Left colon (tissue), 2 donors: ENCODE results near the gene PPP1R13B. TPM values are rescaled to one million over a fixed set of nuclear protein-coding genes. Genes with fewer than 3 reads are reported as not detected.

ENCODE experiments used
- ATAC-seq: fragments of 200-7000 bp; cut with Tn5 transposase; one replicate; pipeline ENCODE4 v1.9.1; 2020; ENCODE audit warnings: mild to moderate bottlenecking, moderate library complexity
- DNase-seq, 2 donors: peaks; one replicate each; pipeline ENCODE4 v3.0.0-alpha.2; 2020
- intact Hi-C, 2 donors: fragments of 100-400 bp; cut with DNase I in 1 of 2; cut with micrococcal nuclease in 1 of 2; formaldehyde crosslinking; loops; one replicate each; pipeline versions ENCODE4 v1.11.2 to v1.14.0; 2022; cut with DNase I, micrococcal nuclease
- total RNA-seq, 2 donors: library from RNA; stranded (reverse); fragmentation: NEBNext Ultra II Directional; extraction: Animal tissue kit (Norgen Biotek cat#: 25700); gene quantifications; one replicate each; pipeline ENCODE4 v1.2.1, GENCODE V29; 2021
- donor health status: DM: no; HTN: no; CAD: no.
- donor health status: DM: yes; HTN: yes; CAD: no.

PPP1R13B gene
- total RNA-seq, 2 donors from 2014 or later = 52.9 to 67.2 TPM

- intact Hi-C loops = no loop called here
- ATAC-seq = no peak
Measured at GRCh38 chr14:103728141-103728540, 119.2 kb downstream of the PPP1R13B start.

DNA sequence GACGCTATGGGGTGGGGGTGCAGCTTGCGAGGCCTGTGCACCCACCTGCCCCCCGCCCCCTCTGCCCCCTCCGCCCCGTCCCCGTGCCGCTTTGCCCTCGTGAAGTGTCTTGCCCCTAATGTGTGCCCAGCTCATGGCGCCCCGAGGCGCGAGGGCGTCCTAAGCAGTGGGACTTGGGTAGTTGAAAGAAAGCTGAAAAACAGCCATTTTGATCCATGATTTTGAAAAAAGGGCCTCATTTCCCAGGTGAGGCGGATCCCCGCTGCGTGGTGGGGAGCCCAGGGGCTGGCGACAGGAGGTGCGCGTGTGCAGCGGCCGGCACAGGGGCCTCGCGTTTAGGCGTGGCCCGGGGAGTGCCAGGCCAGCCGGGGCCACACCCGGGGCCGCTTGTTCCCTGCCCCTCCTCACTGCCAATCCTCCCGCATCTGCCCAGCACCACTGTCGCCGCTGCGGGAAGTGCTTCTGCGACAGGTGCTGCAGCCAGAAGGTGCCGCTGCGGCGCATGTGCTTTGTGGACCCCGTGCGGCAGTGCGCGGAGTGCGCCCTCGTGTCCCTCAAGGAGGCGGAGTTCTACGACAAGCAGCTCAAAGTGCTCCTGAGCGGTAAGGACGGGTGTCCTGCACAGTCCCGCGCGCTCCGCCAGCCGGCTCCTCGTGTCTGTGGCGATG, 119.9 kb downstream of the PPP1R13B start:
- peak; percentile 78 for ATAC-seq
- peak; percentile 65 to 76 for DNase-seq
- intact Hi-C loops = no loop called here

More at GRCh38 chr14:103728141-103728540, 119.2 kb downstream of the PPP1R13B start:
- no peak for DNase-seq

DNA sequence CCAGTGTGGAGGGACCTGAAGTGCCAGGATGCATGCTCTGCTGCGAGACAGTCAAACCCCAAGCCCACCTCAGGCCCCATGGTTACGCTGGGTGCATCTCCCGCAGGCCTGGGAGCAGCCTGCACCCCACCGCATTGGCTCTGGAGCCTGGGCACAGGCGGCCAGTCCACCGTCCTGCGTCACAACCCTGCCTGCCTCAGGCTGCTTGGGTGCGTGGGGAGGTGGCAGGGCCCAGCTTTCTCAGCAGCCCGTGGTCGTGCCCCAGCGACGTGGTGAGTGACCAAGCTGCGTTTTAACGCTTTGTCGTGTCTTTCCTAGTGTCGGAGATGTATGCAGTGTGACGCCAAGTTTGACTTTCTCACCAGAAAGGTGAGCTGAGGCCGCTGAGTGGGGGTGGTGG, 120.9 kb downstream of the PPP1R13B start:
- ATAC-seq = no peak
- no peak for DNase-seq
- intact Hi-C loops = no loop called here

DNA sequence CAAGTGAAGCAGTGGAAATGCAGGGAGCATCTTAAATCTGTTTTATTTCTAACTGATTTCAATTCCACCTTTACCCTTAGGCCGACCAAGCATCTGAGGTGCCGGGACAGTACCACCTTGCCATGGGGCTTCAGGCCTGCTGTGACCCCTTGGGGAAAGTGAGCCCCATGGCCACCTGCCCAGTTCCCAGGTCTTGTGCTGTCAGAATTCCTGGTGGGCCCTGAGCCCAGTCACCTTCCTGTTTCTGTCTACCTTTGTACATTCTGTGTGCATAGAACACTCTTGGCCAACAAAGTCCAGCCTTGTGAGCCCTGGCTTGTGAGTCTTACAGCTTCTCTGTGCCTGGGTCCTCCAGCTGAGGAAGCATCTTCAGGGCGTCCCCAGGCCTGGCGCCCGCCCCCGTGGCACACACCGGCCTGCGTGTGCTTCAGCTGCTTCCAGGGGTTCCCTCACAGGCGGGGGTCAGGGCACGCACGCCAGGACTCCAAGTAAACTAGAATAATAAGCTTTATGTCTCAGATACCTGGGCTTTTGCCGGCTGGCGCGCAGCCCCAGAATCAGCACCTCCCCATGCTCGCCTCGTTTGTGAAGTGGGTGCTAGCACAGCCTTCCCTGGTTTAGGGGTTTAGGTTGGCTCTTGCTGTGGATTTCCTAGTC, 121.5 kb downstream of the PPP1R13B start:
- ATAC-seq (no peak), DNase-seq (no peak)
- intact Hi-C loops = no loop called here

GRCh38 chr14:103725001-103725682, 122.2 kb downstream of the PPP1R13B start:
- intact Hi-C loops = no loop called here
- no peak for ATAC-seq
- DNase-seq = no peak

GRCh38 chr14:103724116-103724515, 123.3 kb downstream of the PPP1R13B start:
- intact Hi-C loops = no loop called here
- peak in 1 of 2 donors; percentile 58 for DNase-seq
- ATAC-seq = peak; percentile 40

DNA sequence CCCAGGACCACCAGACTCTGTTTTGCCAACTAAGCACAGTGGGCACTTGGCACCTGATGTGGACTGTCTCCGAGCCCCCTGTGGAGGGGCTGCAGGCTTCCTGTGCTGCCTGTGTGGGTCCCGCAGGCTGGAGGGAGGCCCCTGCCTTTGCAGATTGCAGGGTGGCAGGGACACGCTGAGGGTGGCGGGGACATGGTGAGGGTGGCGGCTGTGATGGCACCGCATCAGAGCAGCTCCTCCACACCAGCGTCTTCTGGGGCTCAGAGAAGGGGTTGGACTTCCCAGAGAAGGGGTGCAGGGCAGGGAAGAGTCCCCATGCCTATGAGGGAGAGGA, 123.7 kb downstream of the PPP1R13B start:
- intact Hi-C loops = no loop called here
- ATAC-seq = no peak
- no peak for DNase-seq

- DNase-seq = no peak
- intact Hi-C loops = no loop called here
- no peak for ATAC-seq
Measured at GRCh38 chr14:103721334-103722120, 125.8 kb downstream of the PPP1R13B start.

DNA sequence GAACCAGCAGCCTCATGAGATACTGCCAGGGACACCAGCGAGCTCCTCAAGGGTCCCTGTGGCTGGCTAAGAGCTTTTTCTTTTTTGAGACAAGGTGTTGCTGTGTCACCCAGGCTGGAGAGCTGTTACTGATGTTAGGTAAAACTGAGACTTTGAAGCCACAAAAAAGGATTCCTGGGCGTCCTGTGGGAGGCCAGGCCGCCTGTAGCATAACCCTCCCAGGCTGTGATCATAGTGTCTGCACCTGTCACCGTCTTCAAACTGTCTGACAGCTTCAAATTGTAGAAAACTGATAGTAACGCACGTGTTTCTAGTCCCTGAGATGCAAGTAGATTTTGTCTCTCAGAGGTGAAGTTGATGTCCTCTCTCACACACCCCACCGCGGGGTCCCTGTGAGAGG, 127.6 kb downstream of the PPP1R13B start:
- ATAC-seq (no peak), DNase-seq (no peak)
- intact Hi-C loops = loop anchor here in 1 of 2 donors (10.0 kb wide), 1 partner anchor 145 kb away; no protein-coding TSS in a partner anchor

DNA sequence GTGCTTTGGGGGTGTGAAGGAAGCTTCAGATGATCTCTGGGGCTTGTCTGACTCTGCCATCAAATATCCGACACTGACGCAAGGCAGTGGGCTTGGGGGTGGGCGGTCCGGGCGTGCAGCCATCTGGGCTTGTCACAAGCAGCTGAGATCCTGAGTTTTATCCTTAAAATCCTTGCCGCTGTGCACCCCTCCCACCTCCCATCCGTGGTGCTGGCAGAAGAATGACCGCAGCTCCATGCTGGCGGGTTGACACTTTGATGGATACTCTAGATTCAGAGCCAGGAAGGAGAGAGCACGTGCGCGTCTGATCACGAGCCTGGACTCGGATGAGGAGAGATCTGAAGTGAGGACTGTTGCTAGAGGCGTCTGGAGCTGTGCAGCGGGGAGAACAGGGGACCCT, 128.8 kb downstream of the PPP1R13B start:
- ATAC-seq (no peak), DNase-seq (no peak)
- intact Hi-C loops = loop anchor here in 1 of 2 donors (10.0 kb wide), 1 partner anchor 144 kb away; no protein-coding TSS in a partner anchor

- no peak for ATAC-seq
- DNase-seq = no peak
- intact Hi-C loops = loop anchor here in 1 of 2 donors (10.0 kb wide), 1 partner anchor 142 kb away; no protein-coding TSS in a partner anchor
Measured at GRCh38 chr14:103716899-103717411, 130.4 kb downstream of the PPP1R13B start.

DNA sequence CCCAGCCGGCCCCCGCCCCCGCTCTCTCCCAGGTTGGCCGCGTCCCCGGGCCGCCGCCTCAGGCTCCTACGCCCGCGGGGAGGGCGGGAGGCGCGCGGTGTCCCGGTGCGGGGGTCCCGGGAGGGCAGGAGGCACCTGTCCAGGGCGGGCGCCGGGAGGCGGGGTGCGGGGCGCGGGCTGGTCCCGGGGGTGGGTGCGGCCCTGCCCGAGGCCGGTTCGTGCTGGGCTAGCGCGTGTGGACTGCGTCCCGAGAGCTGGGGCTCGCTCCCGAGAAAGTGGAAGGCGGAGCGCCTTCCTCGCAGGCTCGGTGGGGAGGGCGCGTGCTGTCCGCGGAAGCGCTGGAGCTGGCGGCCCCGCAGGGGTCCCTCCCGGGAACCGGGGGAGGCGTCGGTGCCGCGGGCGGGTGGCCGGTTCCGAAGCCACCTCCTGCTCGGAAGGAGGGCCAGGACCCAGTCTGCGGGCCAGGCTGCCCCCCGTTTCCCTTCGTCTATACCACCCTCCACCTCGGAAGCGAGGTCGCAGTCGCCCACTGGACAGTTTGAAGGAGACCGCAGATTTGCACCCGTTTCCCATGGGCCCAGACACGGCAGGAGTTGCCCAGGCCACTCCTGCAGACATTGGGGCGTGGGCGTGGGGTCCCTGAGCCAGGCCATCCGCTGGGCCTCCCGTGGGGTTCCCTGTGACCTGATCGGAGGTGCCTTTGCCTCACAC, 131.1 kb downstream of the PPP1R13B start:
- peak; percentile 15 for ATAC-seq
- peak in 1 of 2 donors; percentile 73 for DNase-seq
- intact Hi-C loops = loop anchor here in 1 of 2 donors (10.0 kb wide), 1 partner anchor 141 kb away; no protein-coding TSS in a partner anchor

GRCh38 chr14:103715052-103716000, 132.0 kb downstream of the PPP1R13B start, which contains the start of the genes XRCC3 and ZFYVE21:
Gene XRCC3, minus strand, starts transcription at chr14:103715451. Its CDS starts 4,364 bp downstream, at chr14:103711087.
Gene ZFYVE21, plus strand, starts transcription at chr14:103715810. Its CDS starts 32 bp downstream, at chr14:103715842.
- peak; percentile 73 for ATAC-seq

DNA sequence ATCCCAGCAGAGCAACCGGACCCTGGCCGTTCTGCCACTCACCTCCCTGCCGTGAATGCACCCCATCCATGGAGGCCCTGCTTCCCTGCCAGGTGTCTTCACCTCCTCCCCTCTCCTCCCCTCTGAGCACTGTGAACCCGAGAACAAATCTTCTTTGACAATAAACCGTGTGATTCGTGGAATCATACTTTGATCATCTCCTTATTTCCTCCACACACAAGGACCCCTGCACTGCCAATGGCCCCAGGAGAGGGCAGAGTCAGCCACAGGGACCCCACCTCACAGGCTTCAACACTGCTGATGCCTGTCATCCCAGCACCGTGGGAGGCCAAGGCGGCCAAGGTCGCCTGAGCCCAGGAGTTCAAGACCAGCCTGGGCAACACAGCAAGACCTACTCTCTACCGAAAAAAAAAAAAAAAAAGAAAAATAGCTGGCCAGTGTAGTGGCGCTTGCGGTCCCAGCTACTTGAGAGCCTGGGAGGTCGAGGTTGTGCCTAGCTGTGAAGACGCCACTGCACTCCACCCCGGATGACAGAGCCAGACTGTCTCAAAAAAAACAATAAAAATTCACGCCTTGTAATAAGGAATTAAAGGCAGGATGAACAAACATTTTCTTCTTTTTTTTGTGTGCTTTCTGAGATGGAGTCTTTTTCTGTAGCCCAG, 133.2 kb downstream of the PPP1R13B start:
- no peak for ATAC-seq
- DNase-seq = no peak
- intact Hi-C loops = loop anchor here in 1 of 2 donors (10.0 kb wide), 1 partner anchor 139 kb away; no protein-coding TSS in a partner anchor

More at GRCh38 chr14:103715052-103716000, 132.0 kb downstream of the PPP1R13B start, which contains the start of the genes XRCC3 and ZFYVE21:
- intact Hi-C loops = loop anchor here in 1 of 2 donors (10.0 kb wide), 1 partner anchor 141 kb away; no protein-coding TSS in a partner anchor
- peak; percentile 100 for DNase-seq

- ATAC-seq = no peak
- DNase-seq = no peak
- intact Hi-C loops = loop anchor here in 1 of 2 donors (10.0 kb wide), 1 partner anchor 139 kb away; no protein-coding TSS in a partner anchor
Measured at GRCh38 chr14:103713304-103714062, 133.9 kb downstream of the PPP1R13B start.
